ENCODE measurements around the gene SH3BP2. TPM values are rescaled to one million over a fixed set of nuclear protein-coding genes. Genes with fewer than 3 reads are reported as not detected.

SH3BP2 gene
- total RNA-seq, 1 experiment from 2014 or later: 9.0 TPM

DNA sequence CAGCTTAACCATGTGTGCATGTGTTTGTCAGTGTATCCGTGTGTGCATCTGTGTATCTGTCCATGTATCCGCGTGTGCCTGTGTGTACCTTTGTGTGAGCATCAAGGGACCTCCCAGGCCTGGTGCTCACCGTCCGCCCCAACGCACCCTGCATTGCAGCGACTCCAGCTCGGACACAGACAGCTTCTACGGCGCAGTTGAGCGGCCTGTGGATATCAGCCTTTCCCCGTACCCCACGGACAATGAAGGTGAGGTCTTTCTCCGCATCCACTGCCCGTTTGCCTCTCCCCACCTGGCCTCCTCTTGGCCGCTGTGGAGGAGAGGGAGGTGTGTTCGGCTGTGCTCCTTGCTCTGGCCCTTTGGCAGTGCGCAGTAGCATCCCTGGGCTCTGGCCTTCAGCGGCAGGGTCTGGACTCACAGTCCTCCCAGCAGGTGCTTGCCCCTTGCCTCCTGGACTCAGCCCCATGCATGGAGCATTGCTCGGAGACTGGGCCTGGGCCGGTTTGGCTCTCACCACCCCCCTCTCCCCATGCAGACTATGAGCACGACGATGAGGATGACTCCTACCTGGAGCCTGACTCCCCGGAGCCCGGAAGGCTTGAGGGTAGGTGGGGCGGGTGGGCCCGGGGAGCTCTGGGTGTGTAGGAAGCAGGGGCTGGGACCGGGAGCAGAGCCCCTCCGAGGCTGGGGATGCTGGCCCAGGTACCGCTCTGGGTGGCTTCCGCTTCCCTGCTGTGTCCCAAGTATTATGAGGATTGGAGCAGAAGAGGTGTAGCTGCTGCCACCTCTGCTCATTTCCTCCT lies 34.4 kb downstream of the SH3BP2 start:
- no peak for DNase-seq (ENCODE audit: low spot score)

GRCh38 chr4:2827874-2828751 lies 35.2 kb downstream of the SH3BP2 start:
- in situ Hi-C loops (cut with HindIII; ENCODE audit: low sequenced_read_pairs): no loop called here
- no peak for DNase-seq (ENCODE audit: low spot score)

More for the DNA sequence above, 34.4 kb downstream of the SH3BP2 start:
- in situ Hi-C loops (cut with HindIII; ENCODE audit: low sequenced_read_pairs): no loop called here

GRCh38 chr4:2828758-2829181 lies 35.9 kb downstream of the SH3BP2 start:
- DNase-seq (ENCODE audit: low spot score): no peak
- in situ Hi-C loops (cut with HindIII; ENCODE audit: low sequenced_read_pairs): no loop called here

DNA sequence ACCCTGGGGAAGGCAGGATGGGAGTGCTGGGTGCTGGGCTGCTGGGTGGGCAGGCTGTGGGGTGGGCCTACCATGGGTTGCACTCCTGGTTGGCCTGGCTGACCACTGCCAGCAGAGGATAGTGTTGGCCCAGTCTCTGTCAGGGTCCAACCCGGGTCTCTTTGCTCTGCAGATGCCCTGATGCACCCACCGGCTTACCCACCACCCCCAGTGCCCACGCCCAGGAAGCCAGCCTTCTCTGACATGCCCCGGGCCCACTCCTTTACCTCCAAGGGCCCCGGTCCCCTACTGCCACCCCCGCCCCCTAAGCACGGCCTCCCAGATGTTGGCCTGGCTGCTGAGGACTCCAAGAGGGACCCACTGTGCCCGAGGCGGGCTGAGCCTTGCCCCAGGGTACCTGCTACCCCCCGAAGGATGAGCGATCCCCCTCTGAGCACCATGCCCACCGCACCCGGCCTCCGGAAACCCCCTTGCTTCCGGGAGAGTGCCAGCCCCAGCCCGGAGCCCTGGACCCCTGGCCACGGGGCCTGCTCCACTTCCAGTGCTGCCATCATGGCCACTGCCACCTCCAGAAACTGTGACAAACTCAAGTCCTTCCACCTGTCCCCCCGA lies 36.5 kb downstream of the SH3BP2 start:
- in situ Hi-C loops (cut with HindIII; ENCODE audit: low sequenced_read_pairs): no loop called here
- no peak for DNase-seq (ENCODE audit: low spot score)

DNA sequence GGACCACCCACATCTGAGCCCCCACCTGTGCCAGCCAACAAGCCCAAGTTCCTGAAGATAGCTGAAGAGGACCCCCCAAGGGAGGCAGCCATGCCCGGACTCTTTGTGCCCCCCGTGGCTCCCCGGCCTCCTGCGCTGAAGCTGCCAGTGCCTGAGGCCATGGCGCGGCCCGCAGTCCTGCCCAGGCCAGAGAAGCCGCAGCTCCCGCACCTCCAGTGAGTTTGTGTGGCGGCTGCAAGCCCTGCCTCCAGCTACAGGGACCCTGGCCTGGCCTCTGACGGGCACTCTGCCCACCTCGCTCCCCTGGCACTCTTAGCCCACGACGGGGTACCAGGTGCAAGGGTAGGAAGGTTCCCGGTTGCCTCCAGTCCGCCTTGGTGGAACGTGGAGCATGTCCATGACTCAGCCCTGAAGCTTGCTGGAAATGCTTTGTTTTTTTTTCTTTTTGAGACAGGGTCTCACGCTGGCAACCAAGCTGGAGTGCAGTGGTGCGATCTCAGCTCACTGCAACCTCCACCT lies 37.1 kb downstream of the SH3BP2 start:
- in situ Hi-C loops (cut with HindIII; ENCODE audit: low sequenced_read_pairs): no loop called here
- no peak for DNase-seq (ENCODE audit: low spot score)

DNA sequence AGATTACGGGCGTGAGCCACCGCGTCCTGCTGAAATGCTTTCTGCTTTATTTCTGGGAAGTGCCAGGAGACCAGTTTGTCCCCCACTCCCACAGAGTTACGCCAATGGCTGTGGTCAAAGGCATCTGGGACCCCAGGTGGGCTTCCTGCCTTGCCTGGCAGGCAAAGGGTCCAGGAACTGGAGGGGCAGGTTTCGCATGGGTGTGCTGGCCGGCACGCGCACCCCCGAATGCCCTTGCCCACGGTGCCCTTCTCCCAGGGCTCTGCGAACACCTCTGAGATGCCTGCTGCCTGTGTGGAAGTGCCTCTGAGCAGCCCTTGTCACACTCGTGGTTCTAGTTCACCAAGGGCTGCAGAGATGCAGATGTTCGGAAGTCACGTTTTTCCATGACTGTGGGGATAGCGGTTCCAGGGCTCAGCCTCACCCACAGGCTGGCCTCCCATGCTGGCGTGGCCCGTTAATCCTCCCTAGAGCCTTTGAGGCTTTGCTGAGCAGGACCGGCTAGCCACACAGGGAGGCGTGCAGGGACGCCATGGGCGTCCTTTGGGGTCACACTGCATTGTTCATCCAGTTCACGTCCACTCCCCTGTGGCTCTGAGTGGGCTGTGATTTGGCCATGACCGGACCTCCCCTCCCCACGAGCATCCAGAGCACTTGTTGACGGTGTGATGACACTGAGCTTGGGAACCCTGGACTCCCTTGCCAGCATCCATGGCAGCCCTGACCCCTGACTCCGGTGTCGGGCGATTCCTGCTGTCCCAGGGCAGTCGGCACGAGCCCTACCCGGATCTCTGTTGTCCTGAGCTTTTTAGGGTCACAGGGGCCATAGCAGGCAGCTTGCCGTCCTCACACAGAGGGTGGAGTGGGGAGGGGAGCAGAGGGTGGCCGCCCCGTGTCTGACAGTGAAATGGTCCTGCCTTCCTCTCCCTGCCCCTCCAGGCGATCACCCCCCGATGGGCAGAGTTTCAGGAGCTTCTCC lies 38.0 kb downstream of the SH3BP2 start:
- DNase-seq (ENCODE audit: low spot score): no peak
- in situ Hi-C loops (cut with HindIII; ENCODE audit: low sequenced_read_pairs): no loop called here

DNA sequence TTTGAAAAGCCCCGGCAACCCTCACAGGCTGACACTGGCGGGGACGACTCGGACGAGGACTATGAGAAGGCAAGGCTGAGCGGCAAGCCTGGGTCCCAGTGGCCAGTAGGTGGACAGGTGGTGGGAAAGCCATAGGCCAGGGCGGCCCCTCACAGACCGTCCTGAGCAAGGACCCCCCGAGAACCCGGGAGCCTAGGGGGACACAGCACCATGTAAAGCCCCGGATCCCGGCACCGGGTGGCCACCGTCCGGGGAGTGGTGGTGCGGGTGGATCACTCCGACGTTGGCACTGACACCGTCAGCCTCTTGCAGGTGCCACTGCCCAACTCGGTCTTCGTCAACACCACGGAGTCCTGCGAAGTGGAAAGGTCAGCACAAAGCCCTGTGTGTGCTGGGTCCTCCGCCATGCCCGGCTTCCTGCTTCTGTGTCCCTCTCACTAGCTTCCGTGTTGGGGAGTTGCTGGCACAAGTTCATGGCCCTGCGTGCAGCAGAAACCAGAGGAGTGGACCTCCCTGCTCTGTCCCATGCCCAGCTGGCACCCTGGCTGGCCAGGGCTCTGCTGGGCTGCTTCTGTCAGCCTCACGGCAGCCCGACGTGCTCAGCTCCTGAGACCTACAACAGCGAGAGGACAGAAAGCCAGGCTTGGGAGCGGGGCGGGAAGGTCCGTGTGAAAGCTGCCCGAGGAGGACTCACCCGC lies 38.9 kb downstream of the SH3BP2 start:
- in situ Hi-C loops (cut with HindIII; ENCODE audit: low sequenced_read_pairs): no loop called here
- no peak for DNase-seq (ENCODE audit: low spot score)

DNA sequence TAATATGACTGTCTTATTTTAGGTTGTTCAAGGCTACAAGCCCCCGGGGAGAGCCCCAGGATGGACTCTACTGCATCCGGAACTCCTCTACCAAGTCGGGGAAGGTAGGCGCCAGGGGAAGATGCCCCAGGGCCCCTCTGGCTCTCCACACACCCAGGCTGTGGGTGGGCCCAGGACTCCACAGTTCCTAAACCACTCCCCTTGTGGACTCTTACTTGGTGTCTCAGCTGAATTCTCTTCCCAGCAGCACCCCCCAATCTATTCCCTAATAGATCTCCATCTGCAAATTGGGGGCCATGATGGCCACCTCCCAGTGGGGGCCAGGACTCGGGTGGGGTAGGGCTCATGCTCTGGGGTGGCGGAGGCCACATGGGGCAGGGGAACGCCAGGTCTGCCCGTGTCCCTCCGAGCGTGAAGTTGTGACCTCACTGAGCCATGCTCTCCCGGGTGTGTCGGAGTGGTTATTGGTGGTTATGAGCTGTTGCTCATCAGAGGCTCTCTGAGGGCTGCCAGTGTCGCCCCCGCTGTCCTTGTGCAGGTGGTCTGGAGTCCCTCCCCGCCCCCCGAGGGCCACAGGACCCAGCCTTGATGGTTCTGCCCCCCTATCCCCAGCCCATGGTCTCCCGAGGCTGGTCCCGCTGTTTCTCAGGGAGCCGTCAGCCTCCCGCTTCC lies 39.6 kb downstream of the SH3BP2 start:
- in situ Hi-C loops (cut with HindIII; ENCODE audit: low sequenced_read_pairs): no loop called here
- DNase-seq (ENCODE audit: low spot score): no peak

GRCh38 chr4:2832981-2833670 lies 40.2 kb downstream of the SH3BP2 start:
- DNase-seq (ENCODE audit: low spot score): no peak
- in situ Hi-C loops (cut with HindIII; ENCODE audit: low sequenced_read_pairs): no loop called here

DNA sequence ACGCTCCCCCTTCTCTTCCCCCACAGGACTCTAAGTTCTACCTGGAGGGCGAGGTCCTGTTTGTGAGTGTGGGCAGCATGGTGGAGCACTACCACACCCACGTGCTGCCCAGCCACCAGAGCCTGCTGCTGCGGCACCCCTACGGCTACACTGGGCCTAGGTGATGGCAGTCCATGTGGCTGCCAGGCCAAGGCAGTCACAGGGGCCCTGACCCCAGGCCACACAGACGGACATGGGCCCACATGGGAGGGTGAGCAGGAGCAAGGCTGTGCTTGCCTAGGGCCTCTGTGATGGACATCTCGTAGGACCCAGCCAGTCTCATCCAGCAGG lies 40.8 kb downstream of the SH3BP2 start:
- DNase-seq (ENCODE audit: low spot score): no peak
- in situ Hi-C loops (cut with HindIII; ENCODE audit: low sequenced_read_pairs): no loop called here

DNA sequence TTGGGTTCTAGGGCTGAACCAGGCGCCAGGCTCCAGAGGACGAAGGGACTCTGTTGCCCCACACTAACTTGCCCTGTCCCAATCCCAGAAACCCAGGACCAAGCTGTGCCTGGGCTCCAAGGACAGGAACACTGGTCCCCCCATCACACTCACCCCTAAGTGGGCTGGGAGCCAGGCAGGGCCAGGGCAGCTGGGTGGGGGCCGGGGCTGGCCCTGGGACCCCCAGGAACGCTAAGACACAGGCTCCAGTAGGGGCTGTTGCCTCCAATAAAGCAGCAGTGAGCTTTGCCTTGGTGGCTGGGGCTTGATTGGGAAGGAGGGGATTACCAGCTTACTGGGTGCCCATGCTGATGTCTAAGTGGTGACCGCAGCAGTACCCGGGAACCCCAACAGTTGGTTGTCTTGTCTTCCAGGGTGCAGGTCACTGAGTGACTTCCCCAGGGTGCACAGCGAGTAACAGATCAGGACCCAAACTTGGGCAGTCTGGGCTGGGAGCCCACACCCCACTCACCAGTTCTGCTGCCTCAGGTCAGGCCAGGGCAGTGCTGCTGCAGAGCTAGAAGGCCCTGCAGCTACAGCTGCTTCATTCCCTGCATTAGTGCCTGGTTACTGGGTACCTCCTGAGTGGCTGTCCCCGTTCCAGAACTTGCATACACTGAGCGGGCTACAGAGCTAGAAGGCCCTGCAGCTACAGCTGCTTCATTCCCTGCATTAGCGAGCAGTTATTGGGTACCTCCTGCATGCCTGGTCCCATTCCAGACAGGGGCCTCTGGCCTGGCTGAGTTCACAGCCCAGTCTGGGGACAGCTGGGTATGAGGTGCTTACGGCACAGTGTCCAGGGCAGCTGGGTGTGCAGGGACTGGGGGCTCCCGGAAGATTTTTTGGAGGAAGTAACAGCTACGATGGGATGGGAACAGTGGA lies 41.4 kb downstream of the SH3BP2 start:
- no peak for DNase-seq (ENCODE audit: low spot score)
- in situ Hi-C loops (cut with HindIII; ENCODE audit: low sequenced_read_pairs): no loop called here

DNA sequence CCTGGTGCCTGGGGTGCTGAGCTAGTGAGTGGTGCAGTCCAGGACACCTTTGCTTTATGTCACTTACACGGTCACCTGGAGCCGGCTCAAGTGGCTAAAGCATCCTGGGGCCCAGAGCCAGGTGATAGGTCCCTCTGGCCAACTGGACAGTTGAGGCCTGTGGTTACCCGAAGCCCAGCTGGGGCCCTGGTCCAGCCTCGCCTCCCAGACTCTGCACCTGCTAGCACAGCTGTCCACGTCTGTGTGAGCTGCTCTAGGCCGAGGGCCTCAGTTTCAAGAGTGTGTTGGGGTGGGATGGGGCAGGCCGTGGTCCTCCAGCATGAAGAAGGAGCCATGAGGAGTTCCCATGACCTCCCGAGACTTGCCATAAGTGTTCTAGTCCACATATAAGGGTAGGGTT lies 43.1 kb downstream of the SH3BP2 start:
- no peak for DNase-seq (ENCODE audit: low spot score)
- in situ Hi-C loops (cut with HindIII; ENCODE audit: low sequenced_read_pairs): no loop called here

DNA sequence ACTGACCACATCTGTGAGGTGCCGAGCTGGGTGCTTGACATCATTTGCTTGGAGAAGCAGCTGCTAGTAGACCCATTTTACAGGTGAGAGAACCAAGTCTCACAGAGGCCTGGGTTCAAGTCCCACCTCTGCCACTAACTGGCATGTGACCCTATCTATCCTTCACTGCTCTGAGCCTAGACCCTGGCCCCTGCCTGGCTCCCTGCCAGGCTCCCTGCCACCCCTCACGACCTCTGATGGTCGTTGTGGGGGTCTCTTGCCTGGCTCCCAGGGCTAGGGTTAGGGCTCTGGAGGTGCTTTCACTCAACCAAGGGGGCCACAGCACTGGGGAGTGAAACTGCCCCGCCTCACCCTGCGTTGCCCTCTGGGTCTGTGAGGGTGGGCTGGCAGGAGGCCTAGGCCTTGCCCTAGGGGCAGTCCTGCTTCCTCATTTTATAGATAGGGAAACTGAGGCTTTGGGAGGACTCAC lies 43.5 kb downstream of the SH3BP2 start:
- no peak for DNase-seq (ENCODE audit: low spot score)
- in situ Hi-C loops (cut with HindIII; ENCODE audit: low sequenced_read_pairs): no loop called here

GRCh38 chr4:2837110-2837903 lies 44.4 kb downstream of the SH3BP2 start:
- DNase-seq (ENCODE audit: low spot score): no peak

DNA sequence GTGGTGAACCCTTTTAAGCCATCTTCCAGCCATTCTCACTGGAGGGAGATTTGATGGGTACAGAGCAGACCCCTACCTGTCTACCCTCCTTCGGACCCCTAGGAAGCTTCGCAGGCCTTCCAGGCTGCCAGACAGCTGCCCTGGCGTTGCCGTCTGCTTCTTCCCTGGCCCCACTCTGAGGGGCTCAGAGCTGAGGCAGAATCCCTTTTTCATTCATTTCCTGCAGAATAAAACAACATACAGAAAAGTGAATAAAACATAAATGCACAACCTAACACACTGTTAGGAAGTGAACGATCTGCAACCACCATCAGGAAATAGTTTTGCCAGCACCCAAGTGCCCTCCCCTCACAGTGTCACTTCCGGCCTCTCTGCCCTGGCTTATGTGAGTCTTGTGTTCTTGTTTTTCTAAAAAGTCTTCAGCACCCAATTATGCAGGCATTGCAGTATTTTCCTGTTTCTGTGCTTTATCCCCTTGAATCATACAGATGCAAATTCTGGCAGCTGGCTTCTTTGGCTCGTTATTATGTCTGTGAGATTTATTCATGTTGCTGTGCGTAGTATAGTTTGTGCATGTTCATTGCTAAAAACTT lies 45.1 kb downstream of the SH3BP2 start:
- DNase-seq (ENCODE audit: low spot score): no peak
- in situ Hi-C loops (cut with HindIII; ENCODE audit: low sequenced_read_pairs): no loop called here

More at GRCh38 chr4:2837110-2837903, 44.4 kb downstream of the SH3BP2 start:
- in situ Hi-C loops (cut with HindIII; ENCODE audit: low sequenced_read_pairs): no loop called here
